Activated CD8-positive, alpha-beta memory T cell treated with anti-CD3 and anti-CD28 coated beads for 24 hours (primary cell): Measurements from ENCODE around the gene ZNF536.

Experiments
- DNase-seq: peaks from one replicate; pipeline ENCODE4 v3.0.0-alpha.2; 2020

The ZNF536 gene

GRCh38 chr19:30570194-30570593, 198.0 kb downstream of the ZNF536 start:
- no peak for DNase-seq

- DNase-seq: no peak
These were observed 205.4 kb downstream of the ZNF536 start for GRCh38 chr19:30577551-30578105.

- no peak for DNase-seq
These were observed 207.2 kb downstream of the ZNF536 start for GRCh38 chr19:30579419-30579818.

- no peak for DNase-seq
These were observed 208.5 kb downstream of the ZNF536 start for GRCh38 chr19:30580673-30581072.

GRCh38 chr19:30584090-30584489, 211.9 kb downstream of the ZNF536 start:
- no peak for DNase-seq

- no peak for DNase-seq
These were observed 215.7 kb downstream of the ZNF536 start for GRCh38 chr19:30587869-30588268.

- DNase-seq: no peak
These were observed 218.5 kb downstream of the ZNF536 start for GRCh38 chr19:30590596-30591229.

GRCh38 chr19:30593356-30593755, 221.2 kb downstream of the ZNF536 start:
- DNase-seq: no peak

- peak; percentile 17 for DNase-seq
These were observed 222.0 kb downstream of the ZNF536 start for GRCh38 chr19:30593975-30594745.

GRCh38 chr19:30596268-30596667, 224.1 kb downstream of the ZNF536 start:
- no peak for DNase-seq

- DNase-seq: no peak
These were observed 224.7 kb downstream of the ZNF536 start for GRCh38 chr19:30596813-30597399.

GRCh38 chr19:30598688-30599087, 226.5 kb downstream of the ZNF536 start:
- DNase-seq: no peak

GRCh38 chr19:30602661-30603350, 230.6 kb downstream of the ZNF536 start:
- no peak for DNase-seq

- no peak for DNase-seq
These were observed 232.5 kb downstream of the ZNF536 start for GRCh38 chr19:30604657-30605056.

- DNase-seq: no peak
These were observed 233.1 kb downstream of the ZNF536 start for GRCh38 chr19:30605333-30605732.

- no peak for DNase-seq
These were observed 234.2 kb downstream of the ZNF536 start for GRCh38 chr19:30606114-30607050.
